Keratinocyte (primary cell): ENCODE results near the gene CRB2. TPM values are rescaled to one million over a fixed set of nuclear protein-coding genes. Genes with fewer than 3 reads are reported as not detected.

Experiments
- DNase-seq: peaks from one replicate; pipeline ENCODE4 v3.0.0-alpha.2; 2011; ENCODE audit warnings: low read depth, missing footprints, low spot score
- FAIRE-seq: peaks from 2 replicates; lab custom pipeline; 2011; peaks lifted over from hg19 to GRCh38; lab: Jason Lieb, UNC
- H2AFZ ChIP-seq: 2 replicates; pipeline ENCODE4 v1.6.0; 2012; ENCODE audit warnings: low read length, control low read depth, inconsistent platforms; ENCODE audit not compliant: control insufficient read depth
- H3K27ac ChIP-seq: 2 replicates; pipeline ENCODE4 v1.5.1; 2011; ENCODE audit warnings: low read length; ENCODE audit not compliant: control insufficient read depth, insufficient read depth
- H3K27me3 ChIP-seq: 3 replicates; pipeline ENCODE4 v1.6.0; 2011; ENCODE audit warnings: low read length; ENCODE audit not compliant: control insufficient read depth, insufficient read depth; ENCODE audit errors: extremely low read depth
- H3K36me3 ChIP-seq, 2 experiments: 2 replicates in 1 of 2; 3 replicates in 1 of 2; pipeline ENCODE4 v1.5.1; 2011; ENCODE audit warnings: low read length in 2 of 2, mild to moderate bottlenecking in 1 of 2; ENCODE audit not compliant: control insufficient read depth in 2 of 2, insufficient read depth in 2 of 2; ENCODE audit errors: extremely low read depth in 1 of 2
- H3K4me1 ChIP-seq: 3 replicates; pipeline ENCODE4 v1.5.1; 2011; ENCODE audit warnings: low read length; ENCODE audit not compliant: control insufficient read depth, insufficient read depth; ENCODE audit errors: extremely low read depth
- H3K4me2 ChIP-seq: 3 replicates; pipeline ENCODE4 v1.6.0; 2011; ENCODE audit warnings: low read depth, low read length; ENCODE audit not compliant: control insufficient read depth, insufficient read depth; ENCODE audit errors: extremely low read depth
- H3K4me3 ChIP-seq, 3 experiments: fragments of 200-600 bp in 1 of 3; sonication (generic) in 1 of 3; 2 replicates in 2 of 3; 3 replicates in 1 of 3; pipeline ENCODE4 v1.5.1; 2011 to 2016; ENCODE audit warnings: low read length in 3 of 3, mild to moderate bottlenecking in 3 of 3, control low read depth in 2 of 3, inconsistent platforms in 1 of 3, low read depth in 1 of 3, mixed read lengths in 1 of 3, mixed run types in 1 of 3, moderate library complexity in 1 of 3; ENCODE audit not compliant: control insufficient read depth in 2 of 3, insufficient read depth in 2 of 3; ENCODE audit errors: extremely low read depth in 1 of 3
- H3K79me2 ChIP-seq: 2 replicates; pipeline ENCODE4 v1.6.0; 2012; ENCODE audit warnings: low read length; ENCODE audit not compliant: control insufficient read depth, insufficient read depth
- H3K9ac ChIP-seq: 3 replicates; pipeline ENCODE4 v1.6.0; 2011; ENCODE audit warnings: low read length; ENCODE audit not compliant: control insufficient read depth, insufficient read depth; ENCODE audit errors: extremely low read depth
- H3K9me1 ChIP-seq: 3 replicates; pipeline ENCODE4 v1.6.0; 2011; ENCODE audit warnings: low read length; ENCODE audit not compliant: control insufficient read depth, insufficient read depth; ENCODE audit errors: extremely low read depth
- H3K9me3 ChIP-seq: 2 replicates; pipeline ENCODE4 v1.5.1; 2012; ENCODE audit warnings: low read depth, low read length; ENCODE audit not compliant: control insufficient read depth
- H4K20me1 ChIP-seq: 3 replicates; pipeline ENCODE4 v1.6.0; 2011; ENCODE audit warnings: low read length; ENCODE audit not compliant: control insufficient read depth, insufficient read depth; ENCODE audit errors: extremely low read depth
- CTCF ChIP-seq, 3 experiments: IDR thresholded peaks in 1 of 3; conservative IDR thresholded peaks in 1 of 3; optimal IDR thresholded peaks in 1 of 3; 2 replicates in 2 of 3; 3 replicates in 1 of 3; pipeline versions ENCODE3 to v1.5.1; 2011; ENCODE audit warnings: low read length in 3 of 3, mild to moderate bottlenecking in 3 of 3, moderate library complexity in 2 of 3, control low read depth in 1 of 3, inconsistent platforms in 1 of 3; ENCODE audit not compliant: insufficient read depth in 2 of 3; ENCODE audit errors: extremely low read depth in 1 of 3
- EZH2 ChIP-seq: IDR thresholded peaks from one replicate; pipeline ENCODE4 v1.6.1; 2012; ENCODE audit warnings: inconsistent platforms, mild to moderate bottlenecking, low read length, moderate library complexity
- dilution Hi-C: fragments of 300-500 bp; cut with MboI; formaldehyde crosslinking; loops from one replicate; pipeline ENCODE4 v1.7.0; 2020; ENCODE audit warnings: low sequenced_read_pairs; ENCODE audit not compliant: extremely low pct_ligation_motif_present
- polyA plus RNA-seq, 5 experiments: library from polyadenylated mRNA; depleted of rRNA in 3 of 5; stranded (reverse) in 3 of 5; stranded (forward) in 1 of 5; unstranded in 1 of 5; fragments of >200 nt; gene quantifications; 1 replicate in 1 of 5; 2 replicates in 3 of 5; 3 replicates in 1 of 5; pipeline versions ENCODE4 v1.2.1 to v1.2.3, GENCODE V29; 2011 to 2012; ENCODE audit warnings: missing spikeins in 2 of 5, low read depth in 1 of 5, low replicate concordance in 1 of 5

Gene CRB2
- polyA plus RNA-seq, 1 donor (not counting 4 experiments of a cell fraction or from before 2014, with no cell fraction given), result not detected

- Histone ChIP-seq H4K20me1 (no peaks in the 10 kb centered on the region), H3K4me1 (no peaks in the 10 kb centered on the region), H3K9ac (no peak overlapping the region), H3K79me2 (no peaks in the 10 kb centered on the region), H2AFZ (no peak overlapping the region), H3K27me3 (no peaks in the 10 kb centered on the region), H3K9me1 (no peaks in the 10 kb centered on the region), H3K27ac (no peak overlapping the region), H3K36me3 (no peaks in the 10 kb centered on the region), H3K4me3 (no peak overlapping the region), H3K4me2 (no peak overlapping the region), H3K9me3 (no peaks in the 10 kb centered on the region)
- DNase-seq (no peak), FAIRE-seq (no peak)
- dilution Hi-C loops, result no loop called here
- no peak for TF ChIP-seq EZH2
- TF ChIP-seq CTCF (optimal IDR thresholded peaks at IDR 0.05 in 1 of 3, IDR thresholded peaks at IDR 0.05 in 1 of 3, conservative IDR thresholded peaks at IDR 0.05 in 1 of 3; ENCODE audit: extremely low read depth in 1 of 3, insufficient read depth in 2 of 3, low read length in 3 of 3), result no peak
Measured at GRCh38 chr9:123414936-123415930, 59.2 kb downstream of the CRB2 start.

GRCh38 chr9:123416176-123416575 is 60.2 kb downstream of the CRB2 start:
- DNase-seq, result no peak
- Histone ChIP-seq H3K9me3 (no peaks in the 10 kb centered on the region), H3K9ac (no peak overlapping the region), H3K36me3 (no peaks in the 10 kb centered on the region), H2AFZ (no peak overlapping the region), H3K4me1 (no peaks in the 10 kb centered on the region), H3K27me3 (no peaks in the 10 kb centered on the region), H3K9me1 (no peaks in the 10 kb centered on the region), H3K79me2 (no peaks in the 10 kb centered on the region), H3K4me2 (no peak overlapping the region), H3K4me3 (no peak overlapping the region), H4K20me1 (no peaks in the 10 kb centered on the region), H3K27ac (no peak overlapping the region)
- TF ChIP-seq CTCF (optimal IDR thresholded peaks at IDR 0.05 in 1 of 3, IDR thresholded peaks at IDR 0.05 in 1 of 3, conservative IDR thresholded peaks at IDR 0.05 in 1 of 3; ENCODE audit: extremely low read depth in 1 of 3, insufficient read depth in 2 of 3, low read length in 3 of 3), result no peak
- no peak for TF ChIP-seq EZH2
- dilution Hi-C loops, result no loop called here
- no peak for FAIRE-seq
